Stomach (tissue), 4 donors: ENCODE data around the gene ABCA9.
"Not testable (repeated sequence)": the region's sequence is repeated elsewhere in the genome, so short reads cannot be mapped to it uniquely, and the experiment has no call there.

ENCODE experiments used
- CTCF ChIP-seq, 7 experiments: fragments of 450-650 bp in 4 of 7; fragments of 200-600 bp in 3 of 7; sonication (generic) in 3 of 7; IDR thresholded peaks; one replicate each; pipeline ENCODE4 v1.5.1; 2016 to 2019; ENCODE audit warnings: antibody characterized with exemption in 7 of 7, control low read depth in 2 of 7, mild to moderate bottlenecking in 1 of 7
- POLR2A ChIP-seq, 4 donors: fragments of 450-650 bp; IDR thresholded peaks; one replicate each; pipeline ENCODE4 v1.6.1; 2016; ENCODE audit warnings: antibody characterized with exemption in 4 of 4, control low read depth in 2 of 4, mild to moderate bottlenecking in 1 of 4, moderate library complexity in 1 of 4

- TF ChIP-seq CTCF, POLR2A (IDR thresholded peaks at IDR 0.05): not testable (repeated sequence)
Measured at GRCh38 chr17:68947868-68948267, 112.9 kb downstream of the ABCA9 start.
